Measurements from ENCODE around the gene PSMD3.

DNA sequence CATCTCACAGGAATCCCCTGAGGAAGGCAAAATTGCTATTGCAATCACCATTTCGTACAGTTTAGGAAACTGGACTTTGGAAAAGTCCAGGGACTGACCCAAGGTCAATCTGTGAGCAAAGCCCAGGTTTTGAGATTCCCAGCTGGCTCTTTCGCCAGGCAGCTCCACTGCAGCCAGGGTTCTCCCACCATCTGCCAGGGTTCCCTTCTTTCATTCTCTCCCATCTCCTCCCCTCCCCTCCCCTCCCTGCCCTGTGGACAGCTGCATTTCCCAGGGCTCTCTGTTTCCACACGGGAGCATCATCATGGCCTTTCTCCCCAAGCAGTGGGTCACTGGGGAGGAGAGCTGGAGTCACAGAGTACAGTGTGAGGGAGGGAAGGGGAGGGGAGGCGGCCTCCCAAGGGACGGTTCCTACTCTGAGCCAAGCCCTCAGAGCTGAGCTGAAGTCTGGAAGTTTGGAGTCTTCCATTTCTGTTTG is 29.7 kb upstream of the PSMD3 start:
- TF ChIP-seq POLR2AphosphoS5 (IDR thresholded peaks at IDR 0.05; ENCODE audit: borderline replicate concordance, low read depth, low read length) = no peak
- no peak for TF ChIP-seq EZH2 (IDR thresholded peaks at IDR 0.05)
- TF ChIP-seq FOXP2 (optimal IDR thresholded peaks at IDR 0.05; ENCODE audit: control extremely low read depth, extremely low read length, insufficient read depth) = no peak

All from SK-N-MC (cell line).